HG03025 (cell line): Measurements from ENCODE around the gene TCEAL9.
"Not testable (repeated sequence)": the region's sequence is repeated elsewhere in the genome, so short reads cannot be mapped to it uniquely, and the experiment has no call there.

ENCODE experiments used
- ATAC-seq: cut with Tn5 transposase; IDR thresholded peaks from one replicate; pipeline ENCODE4 v1.9.1; 2021; ENCODE audit warnings: mild to moderate bottlenecking, moderate library complexity; ENCODE audit not compliant: unreplicated experiment, low FRiP score

Gene TCEAL9, protein sequence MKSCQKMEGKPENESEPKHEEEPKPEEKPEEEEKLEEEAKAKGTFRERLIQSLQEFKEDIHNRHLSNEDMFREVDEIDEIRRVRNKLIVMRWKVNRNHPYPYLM

GRCh38 chrX:103356130-103356798 is at the start of gene TCEAL9:
TCEAL9 (plus strand) TSS chrX:103356506; CDS start chrX:103357685, 1,179 bp downstream.
- ATAC-seq: no peak

- no peak for ATAC-seq
These were observed 46.3 kb upstream of the TCEAL9 start for GRCh38 chrX:103309860-103310554.

GRCh38 chrX:103310555-103311398 is 45.5 kb upstream of the TCEAL9 start, which contains the start of gene BEX2:
BEX2 (minus strand) TSS chrX:103310990; CDS start chrX:103309976, 1,014 bp downstream.
- peak; percentile 89 for ATAC-seq

DNA sequence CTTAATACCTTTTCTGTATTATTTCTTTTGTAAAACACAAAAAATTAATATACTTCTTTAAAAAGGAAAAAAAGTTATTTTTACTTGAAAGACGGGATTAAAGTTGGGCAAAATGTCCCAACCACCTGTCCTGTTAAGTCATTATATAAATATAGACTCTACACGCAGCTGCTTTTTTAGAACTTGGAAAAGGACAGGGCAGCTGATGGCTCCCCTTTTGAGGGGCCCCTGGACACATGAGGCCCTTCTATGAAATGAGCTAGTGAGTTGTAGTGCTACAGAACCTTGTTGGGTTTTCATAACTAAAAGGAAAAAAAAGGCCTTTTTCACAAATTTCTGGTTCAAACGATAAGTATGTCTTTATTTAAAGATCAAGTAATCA is 44.9 kb upstream of the TCEAL9 start:
- no peak for ATAC-seq

- no peak for ATAC-seq
These were observed 26.3 kb upstream of the TCEAL9 start, which contains the start of gene TCEAL7 for GRCh38 chrX:103329991-103330390. TCEAL7 (plus strand) TSS chrX:103330239; CDS start chrX:103331404, 1,165 bp downstream.

DNA sequence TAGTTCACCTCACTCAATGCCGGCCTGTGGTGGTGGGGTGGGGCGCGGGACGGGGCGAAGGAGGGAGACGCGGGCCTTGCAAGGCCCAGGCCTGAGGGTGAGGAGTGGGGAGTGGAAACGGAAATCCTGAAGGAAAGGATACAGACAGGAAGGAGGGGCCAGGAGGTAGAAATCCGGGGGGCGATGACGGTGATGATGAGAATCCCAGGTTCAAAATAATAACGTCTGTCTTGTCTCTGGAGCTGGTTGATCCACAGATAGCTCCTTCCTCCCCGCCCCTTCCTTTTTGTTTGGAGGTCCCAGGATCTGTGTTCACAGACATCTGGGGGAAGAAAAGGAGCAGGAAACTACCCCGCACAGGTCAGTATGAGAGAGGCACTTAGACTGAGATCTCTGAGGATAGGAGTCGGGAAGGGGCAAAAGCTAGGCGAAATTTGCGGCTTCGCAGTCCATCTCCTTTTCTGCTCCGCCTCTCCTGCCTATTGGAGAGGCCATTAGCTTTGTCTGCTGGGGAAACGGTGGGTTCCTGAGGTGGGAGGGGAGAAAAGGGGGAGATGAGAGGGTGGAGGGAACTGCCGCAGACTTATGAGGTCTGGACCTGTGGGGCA is 25.5 kb upstream of the TCEAL9 start:
- ATAC-seq: no peak

DNA sequence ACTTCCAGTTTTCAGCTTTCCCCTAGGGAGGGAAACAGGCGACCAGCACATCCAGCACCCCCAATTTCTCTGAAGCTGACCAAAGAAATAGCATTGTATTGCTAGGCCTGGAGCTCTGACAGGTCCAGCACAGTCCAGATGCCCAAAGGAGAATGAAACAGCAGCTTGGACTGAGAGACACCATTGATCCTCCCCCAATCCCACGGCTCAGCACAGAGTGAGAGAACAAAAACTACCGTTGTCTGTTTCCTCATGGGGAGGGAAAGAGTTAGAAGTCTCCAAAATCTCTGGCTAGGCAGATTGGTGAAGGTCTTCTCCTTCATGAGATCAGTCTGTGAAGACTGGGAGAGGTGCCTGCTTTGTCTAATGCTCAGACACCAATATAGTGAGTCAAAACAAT is 17.6 kb upstream of the TCEAL9 start:
- no peak for ATAC-seq

DNA sequence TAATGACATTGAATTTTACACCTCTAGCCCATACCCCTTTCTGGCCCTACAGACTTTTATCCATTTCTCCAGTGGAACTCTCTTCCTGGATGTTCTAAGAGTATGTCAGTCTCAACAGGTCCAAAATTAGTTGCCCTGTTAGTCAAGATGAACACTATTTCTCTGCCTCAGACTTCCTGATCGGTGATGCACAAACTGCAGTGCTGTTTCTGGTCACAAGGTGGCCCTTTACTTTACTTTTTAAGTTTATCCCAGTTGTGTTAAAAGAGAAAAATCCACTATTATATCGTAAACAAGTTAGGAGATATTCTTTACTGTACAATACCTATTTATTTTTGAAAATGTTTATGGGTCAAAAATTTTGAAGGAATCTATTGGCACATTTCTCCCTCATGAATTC is 13.2 kb upstream of the TCEAL9 start:
- no peak for ATAC-seq

GRCh38 chrX:103344606-103345005 is 11.7 kb upstream of the TCEAL9 start:
- no peak for ATAC-seq

DNA sequence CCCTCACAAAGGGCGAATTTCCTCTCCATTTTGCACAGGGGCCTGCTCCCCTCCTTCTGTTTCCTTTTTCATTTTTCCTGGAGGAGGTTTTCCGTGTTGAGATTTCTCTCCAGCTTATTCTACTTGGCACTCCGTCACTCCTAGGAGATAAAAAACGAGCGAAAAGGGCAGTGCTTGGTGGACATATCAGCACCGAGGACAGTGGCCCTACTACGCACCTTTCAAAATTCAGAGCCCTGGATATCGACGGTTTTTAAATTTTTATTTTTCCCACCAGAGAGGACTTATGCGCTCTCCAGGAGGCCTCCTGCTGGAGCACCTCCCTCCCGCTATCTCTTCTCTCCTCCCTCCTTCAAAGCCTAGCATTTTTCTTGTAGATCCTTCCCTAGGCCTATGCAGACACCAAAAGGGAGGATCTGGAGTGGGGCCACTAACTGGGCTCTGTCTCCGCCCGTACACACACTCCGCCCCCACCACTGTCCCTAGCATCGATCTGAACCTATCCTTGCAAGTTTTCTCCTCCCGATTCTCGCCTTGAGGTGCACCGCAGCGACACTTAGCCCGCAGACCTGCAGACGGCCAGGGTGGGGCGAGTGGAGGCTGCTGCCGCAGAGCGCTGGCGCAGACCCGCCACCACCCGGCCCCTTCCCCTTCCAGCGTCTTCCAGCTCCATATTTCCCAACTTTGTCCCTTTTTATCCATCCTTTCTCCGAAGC is 8.5 kb upstream of the TCEAL9 start:
- no peak for ATAC-seq

DNA sequence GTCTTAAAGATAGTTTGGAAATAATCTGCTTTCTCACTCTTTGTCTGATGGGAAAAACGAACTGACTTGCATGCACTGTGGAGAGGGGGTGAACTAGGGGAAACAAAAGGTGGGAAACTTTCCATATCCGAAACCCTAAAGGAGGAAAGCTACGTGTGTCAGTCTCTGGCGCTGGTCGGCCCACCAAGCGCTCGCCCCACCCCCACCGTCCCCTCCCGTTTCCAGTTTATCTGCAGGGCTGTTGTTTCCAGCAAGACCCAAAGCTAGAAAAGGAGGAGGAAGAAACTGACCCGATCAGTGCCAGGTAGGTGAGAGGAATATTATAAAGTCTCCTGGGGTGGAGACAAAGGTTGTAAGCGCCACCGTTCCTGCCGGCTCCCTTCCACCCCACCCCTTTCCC is 552 bp downstream of the TCEAL9 start:
- ATAC-seq: no peak

- no peak for ATAC-seq
These were observed 1.6 kb downstream of the TCEAL9 start for GRCh38 chrX:103357871-103358270.

- ATAC-seq: not testable (repeated sequence)
These were observed 3.3 kb downstream of the TCEAL9 start for GRCh38 chrX:103359605-103360004.

- ATAC-seq: no peak
These were observed 3.8 kb downstream of the TCEAL9 start for GRCh38 chrX:103360092-103360491.

GRCh38 chrX:103360916-103361315 is 4.6 kb downstream of the TCEAL9 start:
- ATAC-seq: no peak

DNA sequence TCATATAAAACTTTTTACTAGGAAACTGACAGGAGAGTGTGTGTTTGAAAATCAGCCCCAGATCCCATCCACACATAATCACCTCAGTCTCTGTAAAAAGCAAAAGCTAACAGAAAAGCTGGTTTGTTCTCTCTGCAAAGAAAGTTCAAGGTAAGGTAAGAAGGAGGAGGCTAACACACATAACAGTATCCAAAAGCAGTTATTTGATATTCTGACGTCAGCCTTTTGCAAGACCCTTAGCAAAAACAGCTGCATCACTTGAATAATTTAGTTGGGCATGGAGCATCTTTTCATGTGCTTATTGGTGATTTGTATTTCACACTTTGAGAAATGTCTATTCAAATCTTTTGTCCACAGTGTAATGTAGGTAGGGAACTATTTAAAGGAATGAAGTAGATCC is 5.5 kb downstream of the TCEAL9 start:
- ATAC-seq: no peak

DNA sequence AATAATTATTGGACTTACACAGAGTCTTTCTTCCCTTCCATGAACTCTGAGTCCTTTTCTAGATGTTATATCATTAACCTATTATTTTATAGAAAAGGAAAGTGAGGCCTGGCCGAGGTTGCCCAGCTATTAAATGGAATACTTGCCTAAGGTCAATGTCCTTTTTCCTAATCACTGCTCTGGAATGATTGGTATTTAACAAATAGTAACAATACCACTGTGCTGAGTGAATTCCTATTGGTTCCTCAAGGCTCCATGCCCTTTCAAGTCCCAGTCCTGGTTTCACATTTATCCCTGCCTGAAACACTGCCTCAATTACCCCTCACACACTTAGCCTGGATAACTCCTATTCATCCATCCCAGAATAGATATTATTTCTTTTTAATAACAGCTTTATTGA is 6.2 kb downstream of the TCEAL9 start:
- no peak for ATAC-seq

- no peak for ATAC-seq
These were observed 6.7 kb downstream of the TCEAL9 start for GRCh38 chrX:103363046-103363445.

DNA sequence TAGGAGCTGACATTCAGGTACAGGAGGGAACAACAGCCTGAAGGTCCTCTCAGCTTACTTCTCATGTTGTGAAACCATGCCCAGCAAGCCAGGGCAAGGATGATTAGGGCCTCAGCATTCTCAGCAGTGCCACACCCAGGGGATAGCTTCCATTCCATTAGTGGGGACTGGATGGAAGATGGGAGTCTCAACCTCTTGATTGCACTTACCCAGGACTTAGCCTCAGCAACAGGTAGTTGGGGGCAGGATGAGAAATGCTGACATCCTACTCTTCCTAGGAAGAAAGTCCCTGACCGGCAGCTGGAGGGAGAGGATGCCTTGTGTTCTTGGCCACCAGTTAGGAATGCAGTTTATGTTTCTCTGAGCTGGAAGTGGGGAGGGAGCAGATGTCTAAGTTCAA is 11.2 kb downstream of the TCEAL9 start:
- ATAC-seq: no peak

DNA sequence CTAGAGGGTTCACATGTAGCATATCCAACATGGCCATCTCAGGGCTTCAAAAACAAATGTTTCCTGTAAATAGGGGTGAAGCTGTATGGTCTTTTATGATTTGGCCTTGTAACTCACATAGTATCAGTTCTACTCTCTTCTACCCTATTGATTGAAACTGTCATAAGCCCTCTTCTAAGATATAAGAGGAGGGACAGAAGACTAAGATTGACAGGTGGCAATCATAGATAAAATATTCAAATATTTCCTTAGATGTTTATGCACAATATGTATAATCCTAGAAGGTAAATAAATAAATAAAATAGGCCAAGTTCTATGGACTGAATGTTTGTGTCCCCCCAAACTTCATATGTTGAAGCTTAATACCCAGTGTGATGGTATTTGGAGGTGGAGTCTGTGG is 13.2 kb downstream of the TCEAL9 start:
- ATAC-seq: no peak
